HEK293T (cell line): ENCODE data around the gene MCOLN3.

ENCODE experiments used
- BHLHE40 ChIP-seq: fragments of 450-650 bp; IDR thresholded peaks from 2 replicates; pipeline ENCODE4 v1.6.1; 2016; ENCODE audit warnings: mild to moderate bottlenecking, moderate library complexity, borderline replicate concordance
- ELF4 ChIP-seq: fragments of 450-650 bp; IDR thresholded peaks from 2 replicates; pipeline ENCODE4 v1.6.1; 2017; ENCODE audit warnings: antibody characterized with exemption
- FOXA1 ChIP-seq: fragments of 450-650 bp; IDR thresholded peaks from 2 replicates; pipeline ENCODE4 v1.6.1; 2016; ENCODE audit warnings: mild to moderate bottlenecking
- FOXM1 ChIP-seq: fragments of 450-650 bp; IDR thresholded peaks from 2 replicates; pipeline ENCODE4 v1.6.1; 2017; ENCODE audit warnings: mild to moderate bottlenecking, borderline replicate concordance
- HDGF ChIP-seq: fragments of 450-650 bp; IDR thresholded peaks from 2 replicates; pipeline ENCODE4 v1.6.1; 2017; ENCODE audit warnings: antibody characterized with exemption, borderline replicate concordance
- LEF1 ChIP-seq: fragments of 450-650 bp; IDR thresholded peaks from 2 replicates; pipeline ENCODE4 v1.6.1; 2017; ENCODE audit warnings: mild to moderate bottlenecking, borderline replicate concordance
- NFRKB ChIP-seq: fragments of 450-650 bp; IDR thresholded peaks from 2 replicates; pipeline ENCODE4 v1.6.1; 2016; ENCODE audit warnings: mild to moderate bottlenecking, moderate library complexity
- PKNOX1 ChIP-seq: fragments of 450-650 bp; IDR thresholded peaks from 2 replicates; pipeline ENCODE4 v1.6.1; 2016
- SP1 ChIP-seq: fragments of 450-650 bp; IDR thresholded peaks from 2 replicates; pipeline ENCODE4 v1.6.1; 2017
- TARDBP ChIP-seq: fragments of 450-650 bp; IDR thresholded peaks from 2 replicates; pipeline ENCODE4 v1.6.1; 2016
- ZNF384 ChIP-seq: fragments of 450-650 bp; IDR thresholded peaks from 2 replicates; pipeline ENCODE4 v1.6.1; 2016

GRCh38 chr1:85001742-85002141 is 46.6 kb downstream of the MCOLN3 start:
- TF ChIP-seq BHLHE40, result no peak
- TF ChIP-seq ELF4, result no peak
- TF ChIP-seq HDGF, result no peak
- TF ChIP-seq NFRKB, result no peak
- TF ChIP-seq FOXA1, result no peak
- no peak for TF ChIP-seq PKNOX1
- no peak for TF ChIP-seq LEF1
- no peak for TF ChIP-seq FOXM1
- TF ChIP-seq SP1, result no peak
- TF ChIP-seq TARDBP, result no peak
- no peak for TF ChIP-seq ZNF384
